Smooth muscle cell (in vitro differentiated cells): ENCODE data around the gene IGSF9B. TPM values are rescaled to one million over a fixed set of nuclear protein-coding genes. Genes with fewer than 3 reads are reported as not detected.

Experiments
- DNase-seq: peaks from one replicate; lab custom pipeline; 2025; ENCODE audit not compliant: unreplicated experiment; lab: John Stamatoyannopoulos, UW
- H2AFZ ChIP-seq: fragments of 200-600 bp; sonication (generic); 2 replicates; pipeline ENCODE4 v1.6.0; 2016; ENCODE audit warnings: antibody characterized with exemption, low read depth, mild to moderate bottlenecking
- H3F3A ChIP-seq: fragments of 200-600 bp; sonication (generic); 2 replicates; pipeline ENCODE4 v1.6.0; 2017; ENCODE audit warnings: antibody characterized with exemption, low read depth
- H3K27ac ChIP-seq: fragments of 200-600 bp; sonication (generic); 2 replicates; pipeline ENCODE4 v1.5.1; 2016; ENCODE audit warnings: low read depth, mild to moderate bottlenecking
- H3K27me3 ChIP-seq: fragments of 200-600 bp; sonication (generic); 2 replicates; pipeline ENCODE4 v1.6.1; 2016; ENCODE audit warnings: low read depth, mild to moderate bottlenecking
- H3K36me3 ChIP-seq: fragments of 200-600 bp; sonication (generic); 2 replicates; pipeline ENCODE4 v1.5.1; 2016; ENCODE audit warnings: low read depth
- H3K4me1 ChIP-seq: fragments of 200-600 bp; sonication (generic); 2 replicates; pipeline ENCODE4 v1.5.1; 2016; ENCODE audit warnings: low read depth
- H3K4me2 ChIP-seq: fragments of 200-600 bp; sonication (generic); 2 replicates; pipeline ENCODE4 v1.6.0; 2016; ENCODE audit warnings: mild to moderate bottlenecking
- H3K4me3 ChIP-seq: fragments of 200-600 bp; sonication (generic); 2 replicates; pipeline ENCODE4 v1.5.1; 2016; ENCODE audit warnings: mild to moderate bottlenecking
- H3K79me2 ChIP-seq: fragments of 200-600 bp; sonication (generic); 2 replicates; pipeline ENCODE4 v1.6.0; 2016; ENCODE audit warnings: low read depth, mild to moderate bottlenecking
- H3K9ac ChIP-seq: fragments of 200-600 bp; sonication (generic); 2 replicates; pipeline ENCODE4 v1.6.0; 2016; ENCODE audit warnings: low read depth
- H3K9me3 ChIP-seq: fragments of 200-600 bp; sonication (generic); replicated peaks from 2 replicates; pipeline ENCODE4 v1.5.1; 2016; ENCODE audit warnings: low read depth
- H4K20me1 ChIP-seq: fragments of 200-600 bp; sonication (generic); 2 replicates; pipeline ENCODE4 v1.6.0; 2016; ENCODE audit warnings: low read depth
- WGBS: methylation state at CpG from one replicate; pipeline ENCODE4 v1.1.7; 2016; ENCODE audit warnings: low lambda C conversion rate; 5-methylcytosine and 5-hydroxymethylcytosine counted together
- polyA plus RNA-seq: library from polyadenylated mRNA; unstranded; fragments of >200 nt; fragmentation: Nextera tagmentation; extraction: Ambion mirVana; gene quantifications from 2 replicates; pipeline ENCODE4 v1.2.1, GENCODE V29; 2016
- total RNA-seq: library from RNA; depleted of rRNA; stranded (reverse); fragments of >200 nt; gene quantifications from 2 replicates; pipeline ENCODE4 v1.2.3, GENCODE V29; 2014
- TF ChIP-seq, protein P1 (sequence below): fragments of 200-600 bp; sonication (generic); IDR thresholded peaks from 2 replicates; pipeline ENCODE4 v1.5.1; 2017; ENCODE audit warnings: borderline replicate concordance, mild to moderate bottlenecking, antibody characterized with exemption; ENCODE audit not compliant: insufficient read depth, poor library complexity, severe bottlenecking

The IGSF9B gene
- total and polyA plus RNA-seq, 2 experiments from 2014 or later: 0.82 to 1.7 TPM

DNA sequence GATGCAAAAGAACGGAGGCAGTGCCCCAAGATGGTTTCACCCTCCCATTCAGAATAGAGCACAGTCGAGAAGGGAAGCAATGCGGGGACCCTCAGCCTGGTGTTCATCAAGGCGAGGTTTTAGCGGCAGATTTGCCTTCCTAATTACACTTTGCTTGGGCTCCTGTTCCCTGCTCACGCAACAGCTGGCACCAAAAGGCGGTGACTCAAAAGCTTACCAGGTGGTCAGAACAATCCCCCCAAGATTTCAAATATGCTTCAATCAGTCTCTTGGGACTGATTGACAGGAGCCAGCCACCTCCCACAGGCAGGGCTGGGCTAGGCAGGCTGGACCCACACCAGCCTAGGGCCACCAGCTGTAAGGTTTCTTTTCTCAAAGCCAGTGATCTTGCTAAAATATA, 14.2 kb downstream of the IGSF9B start:
- H4K20me1 ChIP-seq: peaks cover 23% of the 10 kb centered on the region
- H3K9me3 ChIP-seq: no peaks in the 10 kb centered on the region
- H3K36me3 ChIP-seq: no peaks in the 10 kb centered on the region
- H3K9ac ChIP-seq: no peak overlapping the region
- TF ChIP-seq, protein P1, sequence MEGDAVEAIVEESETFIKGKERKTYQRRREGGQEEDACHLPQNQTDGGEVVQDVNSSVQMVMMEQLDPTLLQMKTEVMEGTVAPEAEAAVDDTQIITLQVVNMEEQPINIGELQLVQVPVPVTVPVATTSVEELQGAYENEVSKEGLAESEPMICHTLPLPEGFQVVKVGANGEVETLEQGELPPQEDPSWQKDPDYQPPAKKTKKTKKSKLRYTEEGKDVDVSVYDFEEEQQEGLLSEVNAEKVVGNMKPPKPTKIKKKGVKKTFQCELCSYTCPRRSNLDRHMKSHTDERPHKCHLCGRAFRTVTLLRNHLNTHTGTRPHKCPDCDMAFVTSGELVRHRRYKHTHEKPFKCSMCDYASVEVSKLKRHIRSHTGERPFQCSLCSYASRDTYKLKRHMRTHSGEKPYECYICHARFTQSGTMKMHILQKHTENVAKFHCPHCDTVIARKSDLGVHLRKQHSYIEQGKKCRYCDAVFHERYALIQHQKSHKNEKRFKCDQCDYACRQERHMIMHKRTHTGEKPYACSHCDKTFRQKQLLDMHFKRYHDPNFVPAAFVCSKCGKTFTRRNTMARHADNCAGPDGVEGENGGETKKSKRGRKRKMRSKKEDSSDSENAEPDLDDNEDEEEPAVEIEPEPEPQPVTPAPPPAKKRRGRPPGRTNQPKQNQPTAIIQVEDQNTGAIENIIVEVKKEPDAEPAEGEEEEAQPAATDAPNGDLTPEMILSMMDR: no peak
- peaks cover 17% of the 10 kb centered on the region for H3K4me1 ChIP-seq
- no peak overlapping the region for H3K27ac ChIP-seq
- no peaks in the 10 kb centered on the region for H3K27me3 ChIP-seq
- H3K4me3 ChIP-seq: no peak overlapping the region
- WGBS: 93% methylated on average over 7 of the region's 7 CpGs
- no peaks in the 10 kb centered on the region for H3F3A ChIP-seq
- no peak overlapping the region for H3K4me2 ChIP-seq
- no peaks in the 10 kb centered on the region for H3K79me2 ChIP-seq
- no peak for DNase-seq
- no peak overlapping the region for H2AFZ ChIP-seq

DNA sequence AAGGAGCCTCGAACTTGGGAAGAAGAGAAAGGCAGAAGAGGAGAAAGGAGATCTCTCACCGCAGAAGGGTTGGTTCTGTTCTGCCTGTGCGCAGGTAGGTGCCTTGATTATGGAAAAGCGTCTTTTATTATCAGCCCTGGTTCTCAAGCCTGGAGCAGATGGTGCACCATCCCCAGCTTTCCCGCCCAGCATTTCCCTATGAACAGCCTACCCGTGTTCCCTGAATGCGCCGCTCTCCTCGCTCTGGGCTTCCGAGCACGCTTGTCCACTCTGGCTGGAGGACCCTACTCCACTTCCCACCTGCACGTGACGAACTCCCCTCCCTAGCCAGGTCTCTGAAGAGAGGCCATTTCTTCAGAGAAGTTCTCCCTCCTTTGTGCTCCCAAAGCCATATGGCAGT, 15.2 kb downstream of the IGSF9B start:
- Histone ChIP-seq H2AFZ (no peak overlapping the region), H3K9ac (no peak overlapping the region), H3K4me1 (peaks cover 8% of the 10 kb centered on the region), H3K27ac (no peak overlapping the region), H3K36me3 (no peaks in the 10 kb centered on the region), H3K9me3 (no peaks in the 10 kb centered on the region), H4K20me1 (peaks cover 14% of the 10 kb centered on the region), H3K79me2 (no peaks in the 10 kb centered on the region), H3K4me3 (no peak overlapping the region), H3K27me3 (no peaks in the 10 kb centered on the region), H3F3A (no peaks in the 10 kb centered on the region), H3K4me2 (no peak overlapping the region)
- TF ChIP-seq, protein P1: no peak
- 87% methylated on average over 13 of the region's 13 CpGs for WGBS
- no peak for DNase-seq

DNA sequence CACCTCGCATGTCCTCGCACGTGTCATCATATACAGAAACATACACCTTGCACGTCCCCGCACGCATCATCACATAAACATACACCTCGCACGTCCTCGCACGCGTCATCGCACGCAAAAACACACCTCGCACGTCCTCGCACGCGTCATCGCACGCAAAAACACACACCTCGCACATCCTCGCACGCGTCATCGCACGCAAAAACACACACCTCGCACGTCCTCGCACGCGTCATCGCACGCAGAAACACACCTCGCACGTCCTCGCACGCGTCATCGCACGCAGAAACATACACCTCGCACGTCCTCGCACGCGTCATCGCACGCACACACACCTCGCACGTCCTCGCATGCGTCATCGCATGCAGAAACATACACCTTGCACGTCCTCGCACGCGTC, 16.7 kb downstream of the IGSF9B start:
- H3K9me3 ChIP-seq: no peaks in the 10 kb centered on the region
- H3K79me2 ChIP-seq: no peaks in the 10 kb centered on the region
- TF ChIP-seq, protein P1: no peak
- no peaks in the 10 kb centered on the region for H3K36me3 ChIP-seq
- peaks cover 5% of the 10 kb centered on the region for H4K20me1 ChIP-seq
- H3F3A ChIP-seq: no peaks in the 10 kb centered on the region
- no peak for DNase-seq
- H3K27ac ChIP-seq: no peak overlapping the region
- H3K4me3 ChIP-seq: no peak overlapping the region
- H3K4me2 ChIP-seq: no peak overlapping the region
- H3K27me3 ChIP-seq: no peaks in the 10 kb centered on the region
- no peak overlapping the region for H2AFZ ChIP-seq
- H3K4me1 ChIP-seq: peaks cover 3% of the 10 kb centered on the region
- 98% methylated on average over 37 of the region's 56 CpGs for WGBS
- no peak overlapping the region for H3K9ac ChIP-seq

DNA sequence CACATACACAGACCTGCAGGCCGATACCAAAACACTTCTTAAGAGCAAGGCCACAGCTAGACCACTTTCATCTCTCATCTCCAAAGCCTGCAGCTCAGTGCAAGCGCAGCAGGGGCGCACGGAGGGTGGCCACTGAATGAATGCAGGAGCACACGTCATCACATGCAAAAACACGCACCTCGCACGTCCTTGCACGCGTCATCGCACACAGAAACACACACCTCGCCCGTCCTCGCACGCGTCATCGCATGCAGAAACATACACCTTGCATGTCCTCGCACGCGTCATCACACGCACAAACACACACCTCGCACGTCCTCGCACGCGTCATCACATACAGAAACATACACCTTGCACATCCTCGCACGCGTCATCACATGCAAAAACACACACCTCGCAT, 17.2 kb downstream of the IGSF9B start:
- Histone ChIP-seq H3K9me3 (no peaks in the 10 kb centered on the region), H3K4me1 (peaks cover 8% of the 10 kb centered on the region), H3K79me2 (no peaks in the 10 kb centered on the region), H3K9ac (no peak overlapping the region), H3K4me3 (no peak overlapping the region), H3K4me2 (no peak overlapping the region), H3K27me3 (no peaks in the 10 kb centered on the region), H2AFZ (no peak overlapping the region), H3K36me3 (no peaks in the 10 kb centered on the region), H3K27ac (no peak overlapping the region), H3F3A (no peaks in the 10 kb centered on the region), H4K20me1 (peaks cover 5% of the 10 kb centered on the region)
- TF ChIP-seq, protein P1: no peak
- no peak for DNase-seq
- WGBS: over 99% methylated on average over 30 of the region's 30 CpGs
